GM12878 (cell line): ENCODE results near the gene TEX264. TPM values are rescaled to one million over a fixed set of nuclear protein-coding genes. Genes with fewer than 3 reads are reported as not detected.

Source experiments
- ATAC-seq: fragments of 200-7000 bp; cut with Tn5 transposase; 3 replicates; pipeline ENCODE4 v1.9.1; 2020; ENCODE audit warnings: mild to moderate bottlenecking, moderate library complexity
- BruUV-seq: library from RNA; stranded (reverse); fragments of 400-500 nt; replicated peaks from 2 replicates; lab custom pipeline; 2021; lab: Mats Ljungman, UMichigan
- CTCF ChIA-PET: fragments of 300-600 bp; sonication (Branson Sonifier 250); formaldehyde crosslinking; extraction: SDS; loops from one replicate; lab custom pipeline; 2021; ENCODE audit warnings: inconsistent platforms; lab: Yijun Ruan, JAX
- POLR2A ChIA-PET: fragments of 350-600 bp; formaldehyde crosslinking; extraction: SDS; loops from one replicate; lab custom pipeline; 2021; ENCODE audit warnings: inconsistent platforms; lab: Charles Lee
- RAD21 ChIA-PET: fragments of 300-600 bp; sonication (Branson Sonifier 250); formaldehyde crosslinking; loops from one replicate; lab custom pipeline; 2023; ENCODE audit warnings: antibody characterized with exemption; ENCODE audit not compliant: unreplicated experiment; lab: Charles Lee
- SMC1A ChIA-PET: fragments of 300-600 bp; sonication (Branson Sonifier 250); formaldehyde crosslinking; loops from one replicate; lab custom pipeline; 2023; ENCODE audit not compliant: unreplicated experiment, uncharacterized antibody; lab: Charles Lee
- DNase-seq: peaks from one replicate; pipeline ENCODE4 v3.0.0-alpha.2; 2011; ENCODE audit warnings: low read depth, low spot score
- FAIRE-seq: peaks from 3 replicates; lab custom pipeline; 2011; peaks lifted over from hg19 to GRCh38; lab: Jason Lieb, UNC
- H2AFZ ChIP-seq: 2 replicates; pipeline ENCODE4 v1.6.0; 2011; ENCODE audit warnings: low read depth, low read length, control low read depth; ENCODE audit not compliant: control insufficient read depth
- H3K27ac ChIP-seq: 2 replicates; pipeline ENCODE4 v1.5.1; 2011; ENCODE audit warnings: control low read depth; ENCODE audit not compliant: control insufficient read depth, insufficient read depth
- H3K27me3 ChIP-seq, 2 experiments: replicated peaks in 1 of 2; 2 replicates each; pipeline versions ENCODE4 v1.6.0 to v1.6.1; 2011; ENCODE audit warnings: low read length in 1 of 2; ENCODE audit not compliant: control insufficient read depth in 2 of 2, insufficient read depth in 2 of 2
- H3K36me3 ChIP-seq, 2 experiments: 2 replicates each; pipeline ENCODE4 v1.5.1; 2011; ENCODE audit warnings: low read length in 1 of 2; ENCODE audit not compliant: control insufficient read depth in 2 of 2, insufficient read depth in 2 of 2
- H3K4me1 ChIP-seq: 2 replicates; pipeline ENCODE4 v1.6.1; 2011; ENCODE audit warnings: mild to moderate bottlenecking, low read length, moderate library complexity, mixed read lengths; ENCODE audit not compliant: control insufficient read depth, insufficient read depth
- H3K4me2 ChIP-seq: 2 replicates; pipeline ENCODE4 v1.6.0; 2011; ENCODE audit warnings: control low read depth; ENCODE audit not compliant: control insufficient read depth, insufficient read depth
- H3K4me3 ChIP-seq: fragments of 200-600 bp; sonication (generic); 2 replicates; pipeline ENCODE4 v1.5.1; 2016
- H3K79me2 ChIP-seq: 2 replicates; pipeline ENCODE4 v1.6.0; 2011; ENCODE audit warnings: low read length; ENCODE audit not compliant: control insufficient read depth, insufficient read depth
- H3K9ac ChIP-seq: 2 replicates; pipeline ENCODE4 v1.8.0; 2011; ENCODE audit warnings: low read length, control low read depth, mixed read lengths; ENCODE audit not compliant: control insufficient read depth, insufficient read depth
- H3K9me3 ChIP-seq: replicated peaks from 3 replicates; pipeline ENCODE4 v1.5.1; 2011; ENCODE audit warnings: mild to moderate bottlenecking, low read length; ENCODE audit not compliant: control insufficient read depth, insufficient read depth
- H4K20me1 ChIP-seq: 2 replicates; pipeline ENCODE4 v1.6.0; 2011; ENCODE audit not compliant: control insufficient read depth, insufficient read depth
- PAX5 ChIP-seq: IDR thresholded peaks from 2 replicates; pipeline ENCODE4 v1.6.1; 2011; ENCODE audit warnings: low read depth, low read length, borderline replicate concordance
- WGBS: methylation state at CpG from one replicate; pipeline ENCODE4 v1.1.6; 2016; ENCODE audit warnings: low lambda C conversion rate; ENCODE audit not compliant: insufficient replicate concordance, insufficient coverage; ENCODE audit errors: missing lambda C conversion rate; 5-methylcytosine and 5-hydroxymethylcytosine counted together
- in situ Hi-C: fragments of 300-500 bp; cut with MboI; formaldehyde crosslinking; loops from 9 replicates; pipeline ENCODE4 v1.14.3; 2018; ENCODE audit warnings: mixed read lengths
- intact Hi-C: fragments of 100-400 bp; cut with micrococcal nuclease; formaldehyde crosslinking; loops from one replicate; pipeline ENCODE4 v1.14.2; 2022; ENCODE audit not compliant: unreplicated experiment
- polyA plus RNA-seq, 11 experiments: library from polyadenylated mRNA; depleted of rRNA in 4 of 11; unstranded in 6 of 11; stranded (reverse) in 5 of 11; fragments of >200 nt; fragmentation: Nextera tagmentation in 4 of 11; fragmentation: Illumina TruSeq in 1 of 11; extraction: Ambion mirVana in 4 of 11; extraction: Trizol in 1 of 11; gene quantifications; 1 replicate in 1 of 11; 2 replicates in 10 of 11; pipeline versions ENCODE4 v1.2.1 to v1.2.3, GENCODE V29; 2011 to 2016; ENCODE audit warnings: inconsistent platforms in 2 of 11, missing spikeins in 2 of 11, low read depth in 1 of 11
- total RNA-seq, 4 experiments: library from RNA; depleted of rRNA in 3 of 4; stranded (reverse); fragments of >200 nt in 3 of 4; fragmentation: Illumina TruSeq in 1 of 4; extraction: Trizol in 1 of 4; gene quantifications; 2 replicates each; pipeline versions ENCODE4 v1.2.1 to v1.2.3, GENCODE V29; 2013 to 2021
- TF ChIP-seq, protein P1 (sequence below): fragments of 450-650 bp; IDR thresholded peaks from 2 replicates; pipeline ENCODE4 v1.6.1; 2017; ENCODE audit warnings: mild to moderate bottlenecking, moderate library complexity
- TF ChIP-seq, protein P2 (sequence below): fragments of 450-650 bp; IDR thresholded peaks from 2 replicates; pipeline ENCODE4 v1.6.1; 2017; ENCODE audit warnings: antibody characterized with exemption, mild to moderate bottlenecking, moderate library complexity
- TF ChIP-seq, protein P3 (sequence below): fragments of 150-350 bp; IDR thresholded peaks from 2 replicates; pipeline ENCODE4 v1.6.1; 2016; ENCODE audit warnings: low read depth, low read length

Gene TEX264
- total and polyA plus RNA-seq, 10 of the 15 experiments (the other 5 are each of a cell fraction or from before 2014, with no cell fraction given): 3.6 to 63.0 (median 52.4) TPM

DNA sequence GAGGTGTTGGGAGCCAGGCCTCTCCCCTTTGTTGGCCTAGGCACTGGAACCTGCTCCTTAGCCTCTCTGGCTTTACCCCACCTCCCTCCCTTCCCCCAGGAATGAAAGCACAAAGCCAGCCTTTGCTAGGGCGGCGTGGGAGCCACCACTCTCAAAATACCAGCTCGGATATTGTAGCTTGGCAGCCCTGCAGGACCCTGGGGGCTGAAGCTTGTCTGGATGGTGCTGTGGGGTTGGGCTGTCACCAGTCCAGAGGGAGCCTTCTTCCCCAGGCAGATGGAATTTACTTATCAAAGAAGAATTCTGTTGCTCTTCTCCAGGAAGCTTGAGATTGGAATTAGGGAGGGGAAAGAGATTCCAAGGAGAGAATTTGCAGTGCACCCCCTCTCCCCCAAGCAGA lies 20.9 kb downstream of the TEX264 start:
- Histone ChIP-seq H3K9me3 (no peaks in the 10 kb centered on the region), H3K9ac (no peak overlapping the region), H2AFZ (no peak overlapping the region), H3K27me3 (no peaks in the 10 kb centered on the region), H3K4me2 (no peak overlapping the region), H3K4me1 (peaks cover under 1% of the 10 kb centered on the region), H3K36me3 (peaks cover 18 to 31% of the 10 kb centered on the region in 2 experiments), H4K20me1 (no peaks in the 10 kb centered on the region; the same call in 1 of the 2 replicates), H3K4me3 (no peak overlapping the region), H3K79me2 (no peaks in the 10 kb centered on the region; the same call in 1 of the 2 replicates), H3K27ac (no peak overlapping the region)
- POLR2A ChIA-PET: no interaction called here
- ATAC-seq (no peak), FAIRE-seq (no peak), DNase-seq (no peak)
- in situ Hi-C loops: loop anchor here (25.0 kb wide), 1 partner anchor 1080 kb away; the partner anchor contains the start of genes CISH and MAPKAPK3
- CTCF ChIA-PET: interaction anchor here (0.5 to 1.2 kb wide), 2 partner anchors 47 to 192 kb away, joined by 3 to 4 read pairs; partner anchors contain the start of gene DCAF1
- TF ChIP-seq, protein P1, sequence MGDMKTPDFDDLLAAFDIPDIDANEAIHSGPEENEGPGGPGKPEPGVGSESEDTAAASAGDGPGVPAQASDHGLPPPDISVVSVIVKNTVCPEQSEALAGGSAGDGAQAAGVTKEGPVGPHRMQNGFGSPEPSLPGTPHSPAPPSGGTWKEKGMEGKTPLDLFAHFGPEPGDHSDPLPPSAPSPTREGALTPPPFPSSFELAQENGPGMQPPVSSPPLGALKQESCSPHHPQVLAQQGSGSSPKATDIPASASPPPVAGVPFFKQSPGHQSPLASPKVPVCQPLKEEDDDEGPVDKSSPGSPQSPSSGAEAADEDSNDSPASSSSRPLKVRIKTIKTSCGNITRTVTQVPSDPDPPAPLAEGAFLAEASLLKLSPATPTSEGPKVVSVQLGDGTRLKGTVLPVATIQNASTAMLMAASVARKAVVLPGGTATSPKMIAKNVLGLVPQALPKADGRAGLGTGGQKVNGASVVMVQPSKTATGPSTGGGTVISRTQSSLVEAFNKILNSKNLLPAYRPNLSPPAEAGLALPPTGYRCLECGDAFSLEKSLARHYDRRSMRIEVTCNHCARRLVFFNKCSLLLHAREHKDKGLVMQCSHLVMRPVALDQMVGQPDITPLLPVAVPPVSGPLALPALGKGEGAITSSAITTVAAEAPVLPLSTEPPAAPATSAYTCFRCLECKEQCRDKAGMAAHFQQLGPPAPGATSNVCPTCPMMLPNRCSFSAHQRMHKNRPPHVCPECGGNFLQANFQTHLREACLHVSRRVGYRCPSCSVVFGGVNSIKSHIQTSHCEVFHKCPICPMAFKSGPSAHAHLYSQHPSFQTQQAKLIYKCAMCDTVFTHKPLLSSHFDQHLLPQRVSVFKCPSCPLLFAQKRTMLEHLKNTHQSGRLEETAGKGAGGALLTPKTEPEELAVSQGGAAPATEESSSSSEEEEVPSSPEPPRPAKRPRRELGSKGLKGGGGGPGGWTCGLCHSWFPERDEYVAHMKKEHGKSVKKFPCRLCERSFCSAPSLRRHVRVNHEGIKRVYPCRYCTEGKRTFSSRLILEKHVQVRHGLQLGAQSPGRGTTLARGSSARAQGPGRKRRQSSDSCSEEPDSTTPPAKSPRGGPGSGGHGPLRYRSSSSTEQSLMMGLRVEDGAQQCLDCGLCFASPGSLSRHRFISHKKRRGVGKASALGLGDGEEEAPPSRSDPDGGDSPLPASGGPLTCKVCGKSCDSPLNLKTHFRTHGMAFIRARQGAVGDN: no peak
- no peak for TF ChIP-seq PAX5
- TF ChIP-seq, protein P2, sequence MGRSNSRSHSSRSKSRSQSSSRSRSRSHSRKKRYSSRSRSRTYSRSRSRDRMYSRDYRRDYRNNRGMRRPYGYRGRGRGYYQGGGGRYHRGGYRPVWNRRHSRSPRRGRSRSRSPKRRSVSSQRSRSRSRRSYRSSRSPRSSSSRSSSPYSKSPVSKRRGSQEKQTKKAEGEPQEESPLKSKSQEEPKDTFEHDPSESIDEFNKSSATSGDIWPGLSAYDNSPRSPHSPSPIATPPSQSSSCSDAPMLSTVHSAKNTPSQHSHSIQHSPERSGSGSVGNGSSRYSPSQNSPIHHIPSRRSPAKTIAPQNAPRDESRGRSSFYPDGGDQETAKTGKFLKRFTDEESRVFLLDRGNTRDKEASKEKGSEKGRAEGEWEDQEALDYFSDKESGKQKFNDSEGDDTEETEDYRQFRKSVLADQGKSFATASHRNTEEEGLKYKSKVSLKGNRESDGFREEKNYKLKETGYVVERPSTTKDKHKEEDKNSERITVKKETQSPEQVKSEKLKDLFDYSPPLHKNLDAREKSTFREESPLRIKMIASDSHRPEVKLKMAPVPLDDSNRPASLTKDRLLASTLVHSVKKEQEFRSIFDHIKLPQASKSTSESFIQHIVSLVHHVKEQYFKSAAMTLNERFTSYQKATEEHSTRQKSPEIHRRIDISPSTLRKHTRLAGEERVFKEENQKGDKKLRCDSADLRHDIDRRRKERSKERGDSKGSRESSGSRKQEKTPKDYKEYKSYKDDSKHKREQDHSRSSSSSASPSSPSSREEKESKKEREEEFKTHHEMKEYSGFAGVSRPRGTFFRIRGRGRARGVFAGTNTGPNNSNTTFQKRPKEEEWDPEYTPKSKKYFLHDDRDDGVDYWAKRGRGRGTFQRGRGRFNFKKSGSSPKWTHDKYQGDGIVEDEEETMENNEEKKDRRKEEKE: no peak
- TF ChIP-seq, protein P3, sequence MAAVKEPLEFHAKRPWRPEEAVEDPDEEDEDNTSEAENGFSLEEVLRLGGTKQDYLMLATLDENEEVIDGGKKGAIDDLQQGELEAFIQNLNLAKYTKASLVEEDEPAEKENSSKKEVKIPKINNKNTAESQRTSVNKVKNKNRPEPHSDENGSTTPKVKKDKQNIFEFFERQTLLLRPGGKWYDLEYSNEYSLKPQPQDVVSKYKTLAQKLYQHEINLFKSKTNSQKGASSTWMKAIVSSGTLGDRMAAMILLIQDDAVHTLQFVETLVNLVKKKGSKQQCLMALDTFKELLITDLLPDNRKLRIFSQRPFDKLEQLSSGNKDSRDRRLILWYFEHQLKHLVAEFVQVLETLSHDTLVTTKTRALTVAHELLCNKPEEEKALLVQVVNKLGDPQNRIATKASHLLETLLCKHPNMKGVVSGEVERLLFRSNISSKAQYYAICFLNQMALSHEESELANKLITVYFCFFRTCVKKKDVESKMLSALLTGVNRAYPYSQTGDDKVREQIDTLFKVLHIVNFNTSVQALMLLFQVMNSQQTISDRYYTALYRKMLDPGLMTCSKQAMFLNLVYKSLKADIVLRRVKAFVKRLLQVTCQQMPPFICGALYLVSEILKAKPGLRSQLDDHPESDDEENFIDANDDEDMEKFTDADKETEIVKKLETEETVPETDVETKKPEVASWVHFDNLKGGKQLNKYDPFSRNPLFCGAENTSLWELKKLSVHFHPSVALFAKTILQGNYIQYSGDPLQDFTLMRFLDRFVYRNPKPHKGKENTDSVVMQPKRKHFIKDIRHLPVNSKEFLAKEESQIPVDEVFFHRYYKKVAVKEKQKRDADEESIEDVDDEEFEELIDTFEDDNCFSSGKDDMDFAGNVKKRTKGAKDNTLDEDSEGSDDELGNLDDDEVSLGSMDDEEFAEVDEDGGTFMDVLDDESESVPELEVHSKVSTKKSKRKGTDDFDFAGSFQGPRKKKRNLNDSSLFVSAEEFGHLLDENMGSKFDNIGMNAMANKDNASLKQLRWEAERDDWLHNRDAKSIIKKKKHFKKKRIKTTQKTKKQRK: no peak
- SMC1A ChIA-PET: no interaction called here
- BruUV-seq: no TSS peak
- intact Hi-C loops: no loop called here
- RAD21 ChIA-PET: no interaction called here
- WGBS: 89% methylated on average over 3 of the region's 3 CpGs
